ENCODE data around the gene LRCH1. TPM values are rescaled to one million over a fixed set of nuclear protein-coding genes. Genes with fewer than 3 reads are reported as not detected.

The LRCH1 gene
- total RNA-seq, 1 experiment from 2014 or later: 16.5 TPM

DNA sequence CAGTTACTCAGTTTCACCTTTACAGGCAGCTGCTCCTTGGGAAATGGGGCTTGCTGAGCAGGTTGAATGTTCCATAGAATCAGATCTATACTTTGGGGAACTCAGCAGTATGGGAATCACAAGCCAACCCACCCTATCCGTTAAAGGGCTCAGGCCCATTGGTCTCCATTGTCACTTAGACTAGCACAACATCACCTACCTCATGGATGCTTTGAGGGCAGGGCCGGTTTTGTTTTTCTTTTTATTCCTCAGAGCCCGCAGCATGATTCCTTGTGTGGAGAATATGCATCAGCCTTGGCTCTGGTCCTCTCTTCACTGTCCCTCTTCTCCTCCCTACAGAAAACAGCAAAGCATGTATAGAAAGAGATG is 48.0 kb downstream of the LRCH1 start:
- Mint-ChIP-seq H3K27me3 (ENCODE audit: insufficient read depth, unreplicated experiment) (no peaks in the 10 kb centered on the region), H3K4me1 (ENCODE audit: insufficient read depth, unreplicated experiment) (peaks cover 34% of the 10 kb centered on the region), H3K36me3 (ENCODE audit: insufficient read depth, unreplicated experiment) (no peaks in the 10 kb centered on the region), H3K4me3 (ENCODE audit: unreplicated experiment) (peak overlapping the region; percentile 11), H3K9me3 (ENCODE audit: unreplicated experiment) (no peaks in the 10 kb centered on the region), H3K27ac (ENCODE audit: low read depth, unreplicated experiment) (peak overlapping the region; percentile 55)
- BruUV-seq (replicated peaks): TSS peak; percentile 70
- intact Hi-C loops (cut with micrococcal nuclease): loop anchor here (5.0 kb wide), 1 partner anchor 56 kb away; no protein-coding TSS in a partner anchor
- ChIA-PET CTCF (interaction anchor here (3.3 kb wide), 1 partner anchor 49 kb away, joined by 13 read pairs; the partner anchor contains the start of gene LRCH1), POLR2A (interaction anchor here (0.9 to 1.5 kb wide), 5 partner anchors 10 to 35 kb away, joined by 3 to 5 read pairs (median 3); no protein-coding TSS in a partner anchor)
- no peak for DNase-seq (ENCODE audit: unreplicated experiment)
- TF ChIP-seq, protein P1, sequence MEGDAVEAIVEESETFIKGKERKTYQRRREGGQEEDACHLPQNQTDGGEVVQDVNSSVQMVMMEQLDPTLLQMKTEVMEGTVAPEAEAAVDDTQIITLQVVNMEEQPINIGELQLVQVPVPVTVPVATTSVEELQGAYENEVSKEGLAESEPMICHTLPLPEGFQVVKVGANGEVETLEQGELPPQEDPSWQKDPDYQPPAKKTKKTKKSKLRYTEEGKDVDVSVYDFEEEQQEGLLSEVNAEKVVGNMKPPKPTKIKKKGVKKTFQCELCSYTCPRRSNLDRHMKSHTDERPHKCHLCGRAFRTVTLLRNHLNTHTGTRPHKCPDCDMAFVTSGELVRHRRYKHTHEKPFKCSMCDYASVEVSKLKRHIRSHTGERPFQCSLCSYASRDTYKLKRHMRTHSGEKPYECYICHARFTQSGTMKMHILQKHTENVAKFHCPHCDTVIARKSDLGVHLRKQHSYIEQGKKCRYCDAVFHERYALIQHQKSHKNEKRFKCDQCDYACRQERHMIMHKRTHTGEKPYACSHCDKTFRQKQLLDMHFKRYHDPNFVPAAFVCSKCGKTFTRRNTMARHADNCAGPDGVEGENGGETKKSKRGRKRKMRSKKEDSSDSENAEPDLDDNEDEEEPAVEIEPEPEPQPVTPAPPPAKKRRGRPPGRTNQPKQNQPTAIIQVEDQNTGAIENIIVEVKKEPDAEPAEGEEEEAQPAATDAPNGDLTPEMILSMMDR (IDR thresholded peaks at IDR 0.05; ENCODE audit: unreplicated experiment): no peak

DNA sequence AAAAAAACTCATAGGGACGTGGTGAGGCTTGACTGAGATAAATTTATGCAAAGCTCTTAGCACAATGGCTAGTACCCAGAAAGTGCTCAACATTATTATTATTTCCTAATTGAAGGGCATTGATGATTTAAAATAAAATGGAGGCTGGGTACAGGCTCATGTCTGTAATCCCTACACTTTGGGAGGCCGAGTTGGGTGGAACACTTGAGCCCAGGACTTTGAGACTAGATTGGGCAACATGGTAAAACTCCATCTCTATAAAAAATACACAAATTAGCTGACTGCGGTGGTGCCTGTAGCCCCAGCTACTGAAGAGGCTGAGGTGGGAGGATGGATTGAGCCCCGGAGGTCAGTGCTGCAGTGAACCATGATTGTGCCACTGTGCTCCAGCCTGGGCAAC is 49.6 kb downstream of the LRCH1 start:
- Mint-ChIP-seq H3K27me3 (ENCODE audit: insufficient read depth, unreplicated experiment) (no peaks in the 10 kb centered on the region), H3K4me3 (ENCODE audit: unreplicated experiment) (no peak overlapping the region), H3K27ac (ENCODE audit: low read depth, unreplicated experiment) (peak overlapping the region; percentile 75), H3K9me3 (ENCODE audit: unreplicated experiment) (no peaks in the 10 kb centered on the region), H3K36me3 (ENCODE audit: insufficient read depth, unreplicated experiment) (no peaks in the 10 kb centered on the region), H3K4me1 (ENCODE audit: insufficient read depth, unreplicated experiment) (peaks cover 40% of the 10 kb centered on the region)
- ChIA-PET CTCF (interaction anchor here (0.7 to 3.3 kb wide), 8 partner anchors 9 to 116 kb away, joined by 3 to 14 read pairs (median 4); partner anchors contain the start of gene LRCH1), POLR2A (interaction anchor here (1.1 to 1.2 kb wide), 4 partner anchors 47 to 63 kb away, joined by 3 to 9 read pairs (median 3); partner anchors contain the start of gene LRCH1)
- no peak for DNase-seq (ENCODE audit: unreplicated experiment)
- TF ChIP-seq, protein P1 (IDR thresholded peaks at IDR 0.05; ENCODE audit: unreplicated experiment): no peak
- BruUV-seq (replicated peaks): no TSS peak
- intact Hi-C loops (cut with micrococcal nuclease): loop anchor here (5.0 kb wide), 1 partner anchor 55 kb away; no protein-coding TSS in a partner anchor

DNA sequence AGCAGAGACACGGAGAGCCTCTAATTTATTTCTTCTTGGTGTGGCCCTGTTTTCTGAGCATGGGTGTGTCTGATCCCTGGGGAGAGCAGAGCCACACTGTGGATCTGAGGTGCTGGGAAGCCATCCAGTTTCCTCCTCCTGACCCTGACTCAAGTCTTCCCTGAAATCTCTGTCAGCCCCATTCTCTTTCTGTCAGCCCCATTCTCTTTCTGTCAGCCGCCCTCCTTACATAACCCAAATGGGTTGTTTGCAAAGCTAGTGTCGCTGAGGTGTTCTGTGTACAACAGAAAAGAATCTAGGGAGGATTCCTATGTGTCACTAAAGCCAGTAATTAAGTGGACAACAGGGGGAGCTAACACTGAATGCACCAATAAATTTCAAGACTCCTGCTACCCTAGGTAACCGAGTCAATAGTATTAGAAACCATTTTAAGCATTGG is 50.2 kb downstream of the LRCH1 start:
- Mint-ChIP-seq H3K27me3 (ENCODE audit: insufficient read depth, unreplicated experiment) (no peaks in the 10 kb centered on the region), H3K4me3 (ENCODE audit: unreplicated experiment) (no peak overlapping the region), H3K36me3 (ENCODE audit: insufficient read depth, unreplicated experiment) (no peaks in the 10 kb centered on the region), H3K4me1 (ENCODE audit: insufficient read depth, unreplicated experiment) (peaks cover 46% of the 10 kb centered on the region), H3K27ac (ENCODE audit: low read depth, unreplicated experiment) (peak overlapping the region; percentile 75), H3K9me3 (ENCODE audit: unreplicated experiment) (no peaks in the 10 kb centered on the region)
- intact Hi-C loops (cut with micrococcal nuclease): loop anchor here (5.0 kb wide), 1 partner anchor 54 kb away; no protein-coding TSS in a partner anchor
- peak; percentile 29 for DNase-seq (ENCODE audit: unreplicated experiment)
- BruUV-seq (replicated peaks): no TSS peak
- POLR2A ChIA-PET: interaction anchor here (0.8 to 5.0 kb wide), 4 partner anchors 8 to 47 kb away, joined by 3 to 30 read pairs (median 3); no protein-coding TSS in a partner anchor
- CTCF ChIA-PET: interaction anchor here (0.7 to 3.3 kb wide), 10 partner anchors 9 to 118 kb away, joined by 3 to 14 read pairs (median 4); partner anchors contain the start of gene LRCH1
- TF ChIP-seq, protein P1 (IDR thresholded peaks at IDR 0.05; ENCODE audit: unreplicated experiment): no peak

DNA sequence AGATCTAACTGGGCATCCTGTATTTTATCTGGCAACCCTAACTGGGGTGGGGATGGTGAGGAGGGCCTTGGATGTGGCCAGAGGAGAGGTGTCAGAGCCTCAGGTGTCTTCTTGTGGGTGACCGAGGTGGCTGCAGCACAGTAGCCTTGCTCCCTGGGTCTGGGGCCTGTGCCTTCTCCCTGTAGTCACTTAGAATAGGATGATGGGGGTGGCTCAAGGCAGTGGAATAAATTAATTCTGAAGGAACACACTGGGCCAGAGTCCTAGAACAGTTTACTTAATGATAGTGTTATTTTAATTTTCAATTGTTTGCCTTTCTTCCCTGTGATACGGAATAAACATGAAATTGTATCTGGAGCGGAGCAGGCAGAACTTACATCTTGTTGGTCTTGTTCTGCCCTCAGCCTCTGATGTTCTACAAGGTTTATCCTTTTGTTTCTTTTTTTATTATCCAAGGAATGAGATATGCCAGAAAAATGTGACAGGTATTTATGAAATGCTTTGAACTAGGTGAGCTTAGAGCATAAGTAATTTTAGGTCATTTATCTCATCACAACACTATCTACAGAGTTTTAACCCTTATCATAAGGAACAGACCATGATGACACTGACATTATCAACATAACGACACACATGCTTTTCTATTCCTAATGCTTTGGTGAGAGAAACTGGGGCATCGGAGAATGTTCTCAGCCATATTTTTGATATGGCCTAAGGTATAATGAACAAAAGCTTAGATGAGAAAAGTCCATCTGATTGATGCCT is 51.4 kb downstream of the LRCH1 start:
- no peak overlapping the region for H3K4me3 Mint-ChIP-seq (ENCODE audit: unreplicated experiment)
- no peaks in the 10 kb centered on the region for H3K27me3 Mint-ChIP-seq (ENCODE audit: insufficient read depth, unreplicated experiment)
- no peak for DNase-seq (ENCODE audit: unreplicated experiment)
- H3K27ac Mint-ChIP-seq (ENCODE audit: low read depth, unreplicated experiment): peak overlapping the region; percentile 74
- peaks cover 46% of the 10 kb centered on the region for H3K4me1 Mint-ChIP-seq (ENCODE audit: insufficient read depth, unreplicated experiment)
- no peaks in the 10 kb centered on the region for H3K36me3 Mint-ChIP-seq (ENCODE audit: insufficient read depth, unreplicated experiment)
- ChIA-PET POLR2A (interaction anchor here (0.7 to 5.0 kb wide), 6 partner anchors 9 to 51 kb away, joined by 3 to 30 read pairs (median 4); no protein-coding TSS in a partner anchor), CTCF (interaction anchor here (0.6 to 2.6 kb wide), 10 partner anchors 8 to 117 kb away, joined by 3 to 14 read pairs (median 4); no protein-coding TSS in a partner anchor)
- intact Hi-C loops (cut with micrococcal nuclease): loop anchor here (5.0 kb wide), 1 partner anchor 53 kb away; no protein-coding TSS in a partner anchor
- no TSS peak for BruUV-seq (replicated peaks)
- TF ChIP-seq, protein P1 (IDR thresholded peaks at IDR 0.05; ENCODE audit: unreplicated experiment): no peak
- no peaks in the 10 kb centered on the region for H3K9me3 Mint-ChIP-seq (ENCODE audit: unreplicated experiment)
